HepG2 (cell line): ENCODE results near the gene MYO3A. TPM values are rescaled to one million over a fixed set of nuclear protein-coding genes. Genes with fewer than 3 reads are reported as not detected.

ENCODE experiments used
- ATAC-seq: fragments of 200-7000 bp; cut with Tn5 transposase; 3 replicates; pipeline ENCODE4 v1.9.1; 2020; ENCODE audit warnings: mild to moderate bottlenecking, moderate library complexity
- BruUV-seq: library from RNA; stranded (reverse); fragments of 400-500 nt; replicated peaks from 2 replicates; lab custom pipeline; 2021; lab: Mats Ljungman, UMichigan
- CTCF ChIA-PET: fragments of 300-600 bp; formaldehyde crosslinking; extraction: SDS; loops from one replicate; lab custom pipeline; 2021; ENCODE audit warnings: low total read pairs, inconsistent platforms, low intra/inter-chr PET ratio; lab: Yijun Ruan, JAX
- POLR2A ChIA-PET: fragments of 350-600 bp; sonication (Branson Sonifier 250); formaldehyde crosslinking; loops from one replicate; lab custom pipeline; 2020; ENCODE audit warnings: antibody characterized with exemption, inconsistent platforms; lab: Yijun Ruan, JAX
- DNase-seq: peaks from one replicate; pipeline ENCODE4 v3.0.0-alpha.2; 2015; ENCODE audit warnings: low spot score
- FAIRE-seq: peaks from 3 replicates; lab custom pipeline; 2011; peaks lifted over from hg19 to GRCh38; lab: Jason Lieb, UNC
- H2AFZ ChIP-seq: one replicate; pipeline ENCODE4 v1.6.1; 2011; ENCODE audit warnings: low read length, inconsistent platforms
- H3K27ac ChIP-seq: fragments of 300-600 bp; 3 replicates; pipeline ENCODE4 v1.8.0; 2011; ENCODE audit warnings: mixed run types, mild to moderate bottlenecking, mixed read lengths, low read length, inconsistent platforms; ENCODE audit not compliant: insufficient read depth; ENCODE audit errors: extremely low read length
- H3K27me3 ChIP-seq, 2 experiments: fragments of 200-600 bp in 1 of 2; 2 replicates in 1 of 2; 3 replicates in 1 of 2; pipeline versions ENCODE4 v1.6.0 to v1.8.0; 2011; ENCODE audit warnings: low read length in 2 of 2, mild to moderate bottlenecking in 2 of 2, moderate library complexity in 2 of 2, inconsistent platforms in 1 of 2; ENCODE audit not compliant: insufficient read depth in 2 of 2, control insufficient read depth in 1 of 2
- H3K36me3 ChIP-seq, 2 experiments: fragments of 200-600 bp in 1 of 2; replicated peaks in 1 of 2; 2 replicates in 1 of 2; 3 replicates in 1 of 2; pipeline versions ENCODE4 v1.5.1 to v1.8.0; 2011; ENCODE audit warnings: low read length in 2 of 2, inconsistent platforms in 1 of 2; ENCODE audit not compliant: insufficient read depth in 2 of 2, control insufficient read depth in 1 of 2
- H3K4me1 ChIP-seq: 2 replicates; pipeline ENCODE4 v1.5.1; 2012; ENCODE audit warnings: low read length, inconsistent platforms; ENCODE audit not compliant: insufficient read depth
- H3K4me2 ChIP-seq: 2 replicates; pipeline ENCODE4 v1.6.0; 2011; ENCODE audit warnings: low read depth, low read length, inconsistent platforms
- H3K4me3 ChIP-seq, 3 experiments: fragments of 200-600 bp in 1 of 3; sonication (generic), shearing (Covaris generic) in 1 of 3; replicated peaks in 1 of 3; 2 replicates each; pipeline ENCODE4 v1.5.1; 2011 to 2016; ENCODE audit warnings: low read length in 3 of 3, inconsistent platforms in 2 of 3, low read depth in 2 of 3, mild to moderate bottlenecking in 2 of 3, control low read depth in 1 of 3, mixed read lengths in 1 of 3; ENCODE audit not compliant: insufficient read depth in 1 of 3
- H3K79me2 ChIP-seq: one replicate; pipeline ENCODE4 v1.6.1; 2011; ENCODE audit warnings: low read length, inconsistent platforms; ENCODE audit not compliant: insufficient read depth
- H3K9ac ChIP-seq: 2 replicates; pipeline ENCODE4 v1.6.0; 2011; ENCODE audit warnings: mild to moderate bottlenecking, low read depth, low read length, inconsistent platforms; ENCODE audit not compliant: insufficient read depth
- H3K9me3 ChIP-seq: 2 replicates; pipeline ENCODE4 v1.5.1; 2012; ENCODE audit warnings: mild to moderate bottlenecking, low read length
- H4K20me1 ChIP-seq: 2 replicates; pipeline ENCODE4 v1.6.0; 2011; ENCODE audit warnings: inconsistent platforms, mild to moderate bottlenecking, low read length, moderate library complexity; ENCODE audit not compliant: insufficient read depth
- ATF5 ChIP-seq: sonication (generic); formaldehyde crosslinking; IDR thresholded peaks from 2 replicates; pipeline ENCODE4 v1.4.0; 2020; ENCODE audit warnings: mild to moderate bottlenecking, low read depth, missing genetic modification reagents
- HDAC1 ChIP-seq: sonication (generic); formaldehyde crosslinking; IDR thresholded peaks from 2 replicates; pipeline ENCODE4 v1.5.1; 2020; ENCODE audit warnings: mild to moderate bottlenecking, missing genetic modification reagents
- HNF4A ChIP-seq: sonication (generic); formaldehyde crosslinking; IDR thresholded peaks from 2 replicates; pipeline ENCODE4 v1.4.0; 2020; ENCODE audit warnings: missing genetic modification reagents
- SYNCRIP ChIP-seq: fragments of 200-400 bp; formaldehyde crosslinking; IDR thresholded peaks from 2 replicates; pipeline ENCODE4 v1.6.1; 2018; ENCODE audit warnings: mild to moderate bottlenecking, low read depth, low read length; ENCODE audit not compliant: insufficient read depth
- ZNF12 ChIP-seq: sonication (generic); formaldehyde crosslinking; IDR thresholded peaks from 2 replicates; pipeline ENCODE4 v1.5.0; 2020; ENCODE audit warnings: missing genetic modification reagents
- ZNF124 ChIP-seq: sonication (generic); formaldehyde crosslinking; IDR thresholded peaks from 2 replicates; pipeline ENCODE4 v1.4.0; 2020; ENCODE audit warnings: missing genetic modification reagents
- ZNF253 ChIP-seq: sonication (generic); formaldehyde crosslinking; IDR thresholded peaks from 2 replicates; pipeline ENCODE4 v1.8.0; 2022; ENCODE audit warnings: mild to moderate bottlenecking, missing genetic modification reagents, borderline replicate concordance
- ZNF263 ChIP-seq: sonication (generic); formaldehyde crosslinking; IDR thresholded peaks from 2 replicates; pipeline ENCODE4 v1.4.0; 2020; ENCODE audit warnings: missing genetic modification reagents
- ZNF605 ChIP-seq: sonication (generic); formaldehyde crosslinking; IDR thresholded peaks from 2 replicates; pipeline ENCODE4 v1.8.0; 2022; ENCODE audit warnings: mild to moderate bottlenecking, missing genetic modification reagents
- ZNF788 ChIP-seq: sonication (generic); formaldehyde crosslinking; IDR thresholded peaks from 2 replicates; pipeline ENCODE4 v1.5.0; 2020; ENCODE audit warnings: mild to moderate bottlenecking, missing genetic modification reagents, borderline replicate concordance
- WGBS: methylation state at CpG from one replicate; pipeline ENCODE4 v1.1.6; 2017; ENCODE audit warnings: low lambda C conversion rate; 5-methylcytosine and 5-hydroxymethylcytosine counted together
- in situ Hi-C: cut with HindIII; loops from 2 replicates; pipeline ENCODE4 v1.10.0; 2017; ENCODE audit warnings: low pct_unique_long_range_greater_than_20kb; ENCODE audit not compliant: extremely low pct_ligation_motif_present
- intact Hi-C: fragments of 100-400 bp; cut with micrococcal nuclease; formaldehyde crosslinking; loops from one replicate; pipeline ENCODE4 v1.10.0; 2022; ENCODE audit not compliant: unreplicated experiment
- polyA plus RNA-seq, 8 experiments: library from polyadenylated mRNA; depleted of rRNA in 3 of 8; stranded (reverse) in 7 of 8; unstranded in 1 of 8; fragments of >200 nt; fragmentation: Illumina TruSeq in 4 of 8; extraction: Trizol in 4 of 8; gene quantifications; 2 replicates each; pipeline versions ENCODE4 v1.2.1 to v1.2.3, GENCODE V29; 2011 to 2016; ENCODE audit warnings: low read depth in 4 of 8, missing spikeins in 1 of 8, mixed read lengths in 1 of 8; ENCODE audit not compliant: insufficient read depth in 1 of 8
- total RNA-seq, 5 experiments: library from RNA; depleted of rRNA; stranded (reverse); fragments of >200 nt; fragmentation: Illumina TruSeq; extraction: Trizol; gene quantifications; 2 replicates each; pipeline ENCODE4 v1.2.3, GENCODE V29; 2016; ENCODE audit warnings: low read depth in 1 of 5
- TF ChIP-seq, protein P1 (sequence below): IDR thresholded peaks from 2 replicates; pipeline ENCODE4 v1.6.1; 2016
- TF ChIP-seq, protein P2 (sequence below): sonication (generic); formaldehyde crosslinking; IDR thresholded peaks from 2 replicates; pipeline ENCODE4 v1.5.0; 2020; ENCODE audit warnings: missing genetic modification reagents
- TF ChIP-seq, protein P3 (sequence below): sonication (generic); formaldehyde crosslinking; IDR thresholded peaks from 2 replicates; pipeline ENCODE4 v1.5.0; 2020; ENCODE audit warnings: mild to moderate bottlenecking, missing genetic modification reagents

The MYO3A gene
- total and polyA plus RNA-seq, 2 of the 13 experiments (the other 11 are each of a cell fraction or from before 2014, with no cell fraction given), result not detected

DNA sequence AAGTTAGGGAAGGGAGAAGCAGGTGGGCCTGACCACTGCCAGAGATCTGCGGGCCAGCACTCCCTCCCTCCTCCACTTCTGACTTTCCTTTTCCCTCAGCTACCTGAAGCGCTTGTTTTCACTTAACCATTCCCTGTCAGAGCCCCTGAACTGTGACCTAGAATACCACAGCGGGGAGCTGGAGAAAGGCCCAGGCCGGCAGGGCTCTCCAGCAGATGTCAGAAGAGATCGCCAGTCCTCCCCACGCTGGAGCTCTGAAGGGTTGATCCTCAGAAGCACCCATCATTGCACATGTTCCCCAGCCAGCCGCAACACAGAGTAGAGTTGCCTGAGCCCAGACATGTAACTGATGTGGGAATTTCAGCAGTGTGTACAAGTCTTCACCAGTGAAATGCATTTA lies 238.1 kb downstream of the MYO3A start:
- no peak overlapping the region for H2AFZ ChIP-seq
- no peak overlapping the region for H3K4me2 ChIP-seq
- no peaks in the 10 kb centered on the region for H3K79me2 ChIP-seq
- 7% methylated on average over 7 of the region's 7 CpGs for WGBS
- no peaks in the 10 kb centered on the region for H4K20me1 ChIP-seq
- in situ Hi-C loops (no loop called here), intact Hi-C loops (no loop called here)
- H3K27me3 ChIP-seq, result peaks cover 0 to 3% of the 10 kb centered on the region in 2 experiments; a peak in 1 of 5 replicates
- H3K9ac ChIP-seq, result no peak overlapping the region
- BruUV-seq, result no TSS peak
- FAIRE-seq (no peak), ATAC-seq (peak; percentile 58; the same call in 2 of the 3 replicates), DNase-seq (no peak)
- ChIA-PET POLR2A (no interaction called here), CTCF (no interaction called here)
- no peaks in the 10 kb centered on the region for H3K4me1 ChIP-seq
- no peaks in the 10 kb centered on the region for H3K36me3 ChIP-seq
- no peak overlapping the region for H3K27ac ChIP-seq
- no peak overlapping the region for H3K4me3 ChIP-seq
- H3K9me3 ChIP-seq, result no peaks in the 10 kb centered on the region
- TF ChIP-seq, protein P1, sequence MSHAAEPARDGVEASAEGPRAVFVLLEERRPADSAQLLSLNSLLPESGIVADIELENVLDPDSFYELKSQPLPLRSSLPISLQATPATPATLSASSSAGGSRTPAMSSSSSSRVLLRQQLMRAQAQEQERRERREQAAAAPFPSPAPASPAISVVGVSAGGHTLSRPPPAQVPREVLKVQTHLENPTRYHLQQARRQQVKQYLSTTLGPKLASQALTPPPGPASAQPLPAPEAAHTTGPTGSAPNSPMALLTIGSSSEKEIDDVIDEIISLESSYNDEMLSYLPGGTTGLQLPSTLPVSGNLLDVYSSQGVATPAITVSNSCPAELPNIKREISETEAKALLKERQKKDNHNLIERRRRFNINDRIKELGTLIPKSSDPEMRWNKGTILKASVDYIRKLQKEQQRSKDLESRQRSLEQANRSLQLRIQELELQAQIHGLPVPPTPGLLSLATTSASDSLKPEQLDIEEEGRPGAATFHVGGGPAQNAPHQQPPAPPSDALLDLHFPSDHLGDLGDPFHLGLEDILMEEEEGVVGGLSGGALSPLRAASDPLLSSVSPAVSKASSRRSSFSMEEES, result no peak
- TF ChIP-seq ZNF263 (CRISPR knock-in tag), result peak; percentile 64
- TF ChIP-seq, all 625 proteins: peak for 1

DNA sequence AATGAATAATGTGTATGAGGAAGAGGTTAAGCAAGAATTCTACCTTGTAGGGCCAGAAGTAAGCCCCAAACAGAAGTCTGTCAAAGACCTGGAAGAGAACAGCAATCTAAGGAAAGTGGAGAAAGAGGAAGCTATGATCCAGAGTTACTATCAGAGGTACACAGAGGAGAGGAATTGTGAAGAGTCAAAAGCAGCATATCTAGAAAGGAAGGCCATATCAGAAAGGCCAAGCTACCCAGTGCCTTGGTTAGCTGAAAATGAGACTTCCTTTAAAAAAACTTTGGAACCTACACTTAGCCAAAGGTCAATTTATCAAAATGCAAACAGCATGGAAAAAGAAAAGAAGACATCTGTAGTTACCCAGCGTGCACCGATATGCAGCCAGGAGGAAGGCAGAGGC lies 239.8 kb downstream of the MYO3A start:
- Histone ChIP-seq H3K27me3 (peaks cover 0 to 3% of the 10 kb centered on the region in 2 experiments; a peak in 1 of 5 replicates), H3K9me3 (no peaks in the 10 kb centered on the region), H3K36me3 (no peaks in the 10 kb centered on the region), H3K4me3 (no peak overlapping the region), H3K79me2 (no peaks in the 10 kb centered on the region), H2AFZ (no peak overlapping the region), H3K4me2 (no peak overlapping the region), H3K27ac (no peak overlapping the region), H3K9ac (no peak overlapping the region), H3K4me1 (no peaks in the 10 kb centered on the region), H4K20me1 (no peaks in the 10 kb centered on the region)
- ATAC-seq (no peak), FAIRE-seq (no peak), DNase-seq (no peak)
- intact Hi-C loops, result no loop called here
- WGBS, result 4% methylated on average over 1 of the region's 2 CpGs
- TF ChIP-seq, protein P2, sequence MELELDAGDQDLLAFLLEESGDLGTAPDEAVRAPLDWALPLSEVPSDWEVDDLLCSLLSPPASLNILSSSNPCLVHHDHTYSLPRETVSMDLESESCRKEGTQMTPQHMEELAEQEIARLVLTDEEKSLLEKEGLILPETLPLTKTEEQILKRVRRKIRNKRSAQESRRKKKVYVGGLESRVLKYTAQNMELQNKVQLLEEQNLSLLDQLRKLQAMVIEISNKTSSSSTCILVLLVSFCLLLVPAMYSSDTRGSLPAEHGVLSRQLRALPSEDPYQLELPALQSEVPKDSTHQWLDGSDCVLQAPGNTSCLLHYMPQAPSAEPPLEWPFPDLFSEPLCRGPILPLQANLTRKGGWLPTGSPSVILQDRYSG, result no peak
- TF ChIP-seq SYNCRIP (no peak), ZNF788 (CRISPR knock-in tag) (no peak), HNF4A (CRISPR knock-in tag) (no peak), ZNF124 (CRISPR knock-in tag) (no peak), ZNF605 (CRISPR knock-in tag) (no peak), HDAC1 (CRISPR knock-in tag) (no peak), ZNF12 (CRISPR knock-in tag) (no peak), ZNF253 (CRISPR knock-in tag) (no peak), ATF5 (CRISPR knock-in tag) (no peak)
- TF ChIP-seq, protein P3, sequence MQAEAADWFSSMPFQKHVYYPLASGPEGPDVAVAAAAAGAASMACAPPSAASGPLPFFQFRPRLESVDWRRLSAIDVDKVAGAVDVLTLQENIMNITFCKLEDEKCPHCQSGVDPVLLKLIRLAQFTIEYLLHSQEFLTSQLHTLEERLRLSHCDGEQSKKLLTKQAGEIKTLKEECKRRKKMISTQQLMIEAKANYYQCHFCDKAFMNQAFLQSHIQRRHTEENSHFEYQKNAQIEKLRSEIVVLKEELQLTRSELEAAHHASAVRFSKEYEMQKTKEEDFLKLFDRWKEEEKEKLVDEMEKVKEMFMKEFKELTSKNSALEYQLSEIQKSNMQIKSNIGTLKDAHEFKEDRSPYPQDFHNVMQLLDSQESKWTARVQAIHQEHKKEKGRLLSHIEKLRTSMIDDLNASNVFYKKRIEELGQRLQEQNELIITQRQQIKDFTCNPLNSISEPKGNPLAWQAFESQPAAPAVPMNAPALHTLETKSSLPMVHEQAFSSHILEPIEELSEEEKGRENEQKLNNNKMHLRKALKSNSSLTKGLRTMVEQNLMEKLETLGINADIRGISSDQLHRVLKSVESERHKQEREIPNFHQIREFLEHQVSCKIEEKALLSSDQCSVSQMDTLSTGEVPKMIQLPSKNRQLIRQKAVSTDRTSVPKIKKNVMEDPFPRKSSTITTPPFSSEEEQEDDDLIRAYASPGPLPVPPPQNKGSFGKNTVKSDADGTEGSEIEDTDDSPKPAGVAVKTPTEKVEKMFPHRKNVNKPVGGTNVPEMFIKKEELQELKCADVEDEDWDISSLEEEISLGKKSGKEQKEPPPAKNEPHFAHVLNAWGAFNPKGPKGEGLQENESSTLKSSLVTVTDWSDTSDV (CRISPR knock-in tag), result no peak
- ChIA-PET POLR2A (no interaction called here), CTCF (no interaction called here)
- BruUV-seq, result no TSS peak
- in situ Hi-C loops, result no loop called here
